ENCODE measurements around the gene MCFD2.

Gene MCFD2

DNA sequence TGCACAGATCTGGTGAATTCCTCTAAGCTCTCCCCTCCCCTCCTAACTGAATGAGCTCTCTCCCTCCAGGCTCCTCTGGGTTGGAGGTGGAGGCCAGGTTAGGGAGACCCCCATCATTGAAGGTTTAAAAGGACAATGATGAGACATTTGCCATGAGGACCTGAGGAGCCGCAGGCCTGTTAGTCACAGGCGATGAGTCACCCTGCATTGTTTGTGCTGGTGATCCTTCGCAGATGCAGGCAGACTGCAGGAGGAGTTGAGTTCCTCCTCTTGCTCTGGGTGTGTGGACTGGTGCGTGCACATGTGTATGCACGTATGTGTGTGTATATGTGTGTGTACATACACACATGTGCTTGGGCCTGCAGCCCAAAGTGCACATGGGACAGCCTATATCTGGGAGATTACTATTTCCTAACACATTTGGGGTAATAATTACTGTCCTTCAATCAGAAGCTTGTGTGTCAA is 42.0 kb downstream of the MCFD2 start:
- no peak for DNase-seq (ENCODE audit: low read depth)

GRCh38 chr2:46872902-46873603 is 42.6 kb downstream of the MCFD2 start:
- no peak for DNase-seq (ENCODE audit: low read depth)

DNA sequence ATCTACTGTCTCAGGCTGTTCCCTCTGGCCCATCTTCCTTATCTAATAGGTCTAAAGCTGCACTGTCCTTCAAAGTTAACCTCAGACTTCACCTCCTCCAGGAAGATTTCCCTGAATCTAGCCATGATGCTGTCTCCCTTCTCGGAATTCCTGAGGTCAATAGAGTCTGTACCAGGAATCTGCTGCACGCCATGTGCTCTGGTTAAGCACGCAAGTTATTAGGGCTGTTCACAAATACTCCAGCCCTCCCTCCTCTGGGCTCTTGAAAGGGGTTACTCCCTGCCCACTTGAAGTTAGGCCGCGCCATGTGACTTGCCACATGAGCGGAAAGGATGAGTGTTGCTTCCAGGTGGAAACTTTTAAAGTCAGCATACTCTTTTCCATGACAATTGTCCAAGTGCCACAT is 43.6 kb downstream of the MCFD2 start:
- no peak for DNase-seq (ENCODE audit: low read depth)

DNA sequence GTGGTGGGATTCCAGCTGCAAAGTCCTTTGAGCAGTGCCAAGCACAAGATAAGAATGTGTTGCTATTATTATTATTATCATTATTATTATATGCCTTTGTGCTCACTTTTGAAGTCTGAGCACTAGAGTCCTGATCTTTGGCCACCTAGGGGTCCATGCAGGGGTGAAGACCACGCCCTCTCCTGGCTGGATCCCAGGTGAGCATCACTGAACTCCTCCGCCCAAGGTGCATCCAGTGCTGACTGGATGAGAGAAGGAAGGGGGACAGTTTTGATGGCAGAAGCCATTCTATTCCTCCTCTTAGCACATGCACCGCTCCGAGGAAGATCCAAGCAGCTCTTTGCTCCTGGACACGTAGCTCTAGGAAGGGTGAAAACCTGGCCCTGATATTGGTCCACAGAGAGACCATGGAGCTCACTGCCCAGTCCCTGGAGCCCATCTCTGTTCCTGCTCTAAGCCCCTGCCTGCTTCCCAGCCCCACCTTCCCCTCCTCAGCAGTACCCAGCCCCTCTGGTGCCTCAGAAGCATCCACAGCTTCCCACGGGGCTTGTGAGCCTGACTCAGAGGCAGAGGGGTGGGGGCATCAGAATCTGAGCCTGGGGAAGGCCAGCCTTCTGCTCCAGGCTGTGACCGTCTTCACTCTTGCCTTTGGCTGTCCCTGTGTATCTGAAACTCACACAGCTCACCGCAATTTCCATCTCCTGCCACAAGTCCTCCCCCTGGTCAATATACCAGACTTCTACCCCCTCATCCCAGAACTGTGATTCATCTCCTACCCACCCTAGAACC is 45.4 kb downstream of the MCFD2 start:
- no peak for DNase-seq (ENCODE audit: low read depth)

DNA sequence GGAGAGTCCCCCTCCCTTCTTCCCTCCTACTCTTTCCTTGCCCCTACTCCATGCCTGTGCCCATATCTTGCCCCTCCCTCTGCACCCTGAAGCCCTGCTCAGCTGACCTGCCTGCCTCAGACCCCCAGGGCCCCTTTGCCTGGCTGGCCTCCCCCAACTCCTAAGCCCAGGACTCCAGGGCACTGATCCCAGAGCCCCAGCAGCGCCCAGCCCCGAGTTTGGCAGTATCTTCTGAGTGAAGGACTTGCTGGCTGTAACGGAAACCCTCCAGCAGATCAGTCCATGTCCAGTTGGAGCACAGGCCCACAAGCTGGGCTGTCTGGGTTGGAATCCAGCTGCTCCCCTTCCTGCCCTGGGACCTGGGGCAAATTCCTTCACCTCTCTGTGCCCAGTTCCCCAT is 46.0 kb downstream of the MCFD2 start:
- no peak for DNase-seq (ENCODE audit: low read depth)

GRCh38 chr2:46866770-46867246 is 48.8 kb downstream of the MCFD2 start:
- no peak for DNase-seq (ENCODE audit: low read depth)

DNA sequence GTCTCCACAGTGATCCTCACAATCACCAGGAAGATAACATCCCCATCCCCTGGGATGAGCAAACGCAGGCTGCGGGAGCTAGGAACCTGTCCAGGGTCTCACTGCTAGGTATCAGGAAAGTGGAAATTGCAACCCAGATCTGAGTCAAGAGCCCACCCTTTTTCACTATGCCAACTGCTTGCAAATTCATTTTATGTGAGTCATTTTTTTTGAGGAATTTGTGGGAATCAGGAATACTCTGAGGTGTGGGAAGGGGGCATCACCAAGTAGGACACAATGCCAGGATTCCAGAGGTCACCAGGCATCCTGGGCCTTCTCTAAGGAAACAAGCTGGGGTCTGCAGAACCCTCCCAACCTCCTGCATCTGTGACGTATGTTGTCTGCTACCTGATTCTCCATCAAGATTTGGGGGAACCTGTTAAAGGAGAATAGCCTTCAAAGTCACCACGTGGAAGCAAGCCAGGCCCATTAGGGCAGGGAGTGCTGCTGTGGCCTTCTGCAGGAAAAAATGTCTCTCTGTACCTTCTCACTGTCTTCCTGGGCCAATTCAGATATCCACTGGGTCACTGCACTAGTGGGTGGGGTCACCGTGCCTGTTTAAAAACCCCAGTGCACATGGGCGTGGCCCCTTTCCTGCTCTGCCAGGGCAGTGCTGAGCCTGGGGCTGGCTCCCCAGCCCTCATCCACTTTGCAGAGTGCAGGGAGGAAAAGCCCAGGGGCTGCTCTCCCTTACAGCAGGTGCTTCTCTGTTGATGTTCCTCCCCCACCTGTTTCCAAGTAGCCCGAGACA is 50.2 kb downstream of the MCFD2 start:
- no peak for DNase-seq (ENCODE audit: low read depth)

GRCh38 chr2:46863882-46864281 is 51.7 kb downstream of the MCFD2 start:
- no peak for DNase-seq (ENCODE audit: low read depth)

DNA sequence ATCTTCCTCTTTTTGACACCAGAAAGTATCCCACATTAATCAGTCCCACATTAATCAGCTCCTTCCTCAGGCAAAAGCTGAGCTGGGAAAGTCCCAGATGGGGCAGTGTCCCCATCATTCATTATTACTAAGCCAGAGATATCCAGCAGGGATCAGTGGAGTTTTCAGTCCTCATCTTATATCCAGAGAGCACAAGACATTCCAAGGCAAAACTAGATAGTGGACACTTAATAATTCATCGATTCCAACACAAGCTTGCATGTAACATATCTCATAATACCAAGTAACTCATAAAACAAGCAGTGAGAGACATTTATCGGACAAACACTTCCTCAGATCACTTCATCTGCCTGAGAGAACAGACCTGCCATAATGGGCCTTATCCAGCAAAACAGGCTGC is 53.1 kb downstream of the MCFD2 start:
- no peak for DNase-seq (ENCODE audit: low read depth)

GRCh38 chr2:46861916-46862315 is 53.7 kb downstream of the MCFD2 start:
- no peak for DNase-seq (ENCODE audit: low read depth)

DNA sequence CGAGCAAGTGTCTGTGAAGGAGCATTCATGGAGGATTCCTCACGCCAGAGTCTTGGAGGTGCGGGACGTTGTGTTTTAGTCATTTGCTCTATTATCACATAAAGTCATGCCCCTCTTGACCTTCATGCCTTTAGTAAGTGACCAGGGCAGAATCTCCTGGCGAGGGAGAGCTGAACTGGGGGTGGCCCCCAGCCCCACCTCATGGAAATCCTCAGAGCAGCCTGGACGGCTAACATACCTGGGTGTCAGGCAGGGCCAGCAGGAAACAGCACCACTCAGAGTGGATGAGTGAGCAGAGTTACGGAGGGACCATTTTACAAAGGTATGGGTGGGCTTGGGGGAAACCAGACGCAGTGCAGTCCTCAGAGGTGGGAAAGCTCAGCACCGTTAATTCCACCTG is 56.1 kb downstream of the MCFD2 start:
- no peak for DNase-seq (ENCODE audit: low read depth)

DNA sequence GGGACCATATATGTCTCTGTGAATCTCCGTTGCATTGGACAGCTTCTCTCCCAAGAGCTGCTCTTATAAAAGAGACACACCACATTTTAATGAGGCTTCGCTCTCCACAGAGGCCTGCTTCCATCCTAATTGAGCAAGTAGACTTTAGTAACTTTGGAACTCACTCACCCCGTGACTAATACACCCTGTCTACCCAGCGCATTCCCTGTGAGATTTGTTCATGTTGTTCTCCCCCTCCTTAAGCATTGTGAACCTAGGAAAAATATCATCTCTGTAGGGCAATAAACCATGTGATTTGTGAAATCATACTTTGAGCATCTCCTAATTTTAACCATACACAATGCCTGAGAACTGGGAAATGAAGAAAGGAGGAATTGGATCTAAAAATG is 56.9 kb downstream of the MCFD2 start:
- no peak for DNase-seq (ENCODE audit: low read depth)

DNA sequence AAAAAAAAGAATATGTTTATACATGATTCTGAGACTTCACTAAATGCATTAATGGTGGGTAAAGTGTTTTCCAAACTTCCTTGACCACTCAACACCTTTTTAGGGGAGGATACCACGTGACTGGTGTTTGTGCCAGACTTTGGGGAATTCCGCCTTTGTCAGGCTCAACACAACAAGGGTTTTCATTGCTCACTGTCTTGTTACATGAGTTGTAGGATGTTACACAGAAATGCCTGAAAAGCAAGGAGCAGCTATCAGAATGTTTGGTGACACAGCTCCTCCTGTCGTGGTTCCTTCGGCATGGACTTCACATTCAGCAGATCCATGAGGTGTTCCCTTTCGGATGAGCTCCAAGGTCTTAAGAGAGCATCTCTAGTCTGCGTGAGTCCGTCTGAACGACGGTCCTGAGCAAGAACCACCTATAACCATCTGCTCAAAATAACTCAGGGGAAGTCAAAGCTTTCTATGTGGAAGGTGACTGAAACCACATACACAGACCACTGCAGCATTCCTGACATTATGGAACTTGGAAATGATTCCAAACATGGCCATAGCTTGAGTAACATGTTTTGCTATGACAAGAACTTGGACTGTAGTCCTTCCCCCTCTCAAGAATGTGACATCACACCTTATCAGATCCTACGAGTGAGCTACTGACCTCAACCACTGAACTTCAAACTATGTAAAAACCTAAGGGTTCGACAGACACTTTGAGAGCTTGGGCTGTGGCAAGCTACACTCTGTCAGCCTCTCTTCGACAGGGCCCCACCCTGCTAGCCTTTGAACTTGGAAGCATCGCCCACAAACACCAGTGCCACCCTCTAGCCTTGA is 57.5 kb downstream of the MCFD2 start:
- no peak for DNase-seq (ENCODE audit: low read depth)

GRCh38 chr2:46856336-46856735 is 59.3 kb downstream of the MCFD2 start:
- DNase-seq (ENCODE audit: low read depth) = no peak

DNA sequence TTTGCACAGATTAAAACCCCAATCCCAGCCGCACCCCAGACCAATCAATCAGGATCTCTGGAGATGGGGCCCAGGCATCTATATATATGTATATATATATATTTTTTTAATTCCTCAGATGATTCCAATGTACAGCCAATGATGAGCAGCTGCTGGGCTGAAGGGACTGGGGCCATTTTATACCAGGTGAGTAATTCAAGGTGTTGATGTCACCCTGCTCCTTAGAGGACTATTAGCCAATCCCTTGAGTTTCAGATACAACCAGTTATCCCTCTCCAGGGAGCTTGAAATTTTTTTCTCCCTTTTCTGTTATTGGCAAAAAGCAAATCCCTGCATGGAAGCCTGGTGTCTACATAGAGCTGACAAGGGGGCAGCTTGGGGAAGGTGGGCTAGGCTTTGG is 59.8 kb downstream of the MCFD2 start:
- no peak for DNase-seq (ENCODE audit: low read depth)

GRCh38 chr2:46854260-46854659 is 61.3 kb downstream of the MCFD2 start:
- DNase-seq (ENCODE audit: low read depth) = no peak

DNA sequence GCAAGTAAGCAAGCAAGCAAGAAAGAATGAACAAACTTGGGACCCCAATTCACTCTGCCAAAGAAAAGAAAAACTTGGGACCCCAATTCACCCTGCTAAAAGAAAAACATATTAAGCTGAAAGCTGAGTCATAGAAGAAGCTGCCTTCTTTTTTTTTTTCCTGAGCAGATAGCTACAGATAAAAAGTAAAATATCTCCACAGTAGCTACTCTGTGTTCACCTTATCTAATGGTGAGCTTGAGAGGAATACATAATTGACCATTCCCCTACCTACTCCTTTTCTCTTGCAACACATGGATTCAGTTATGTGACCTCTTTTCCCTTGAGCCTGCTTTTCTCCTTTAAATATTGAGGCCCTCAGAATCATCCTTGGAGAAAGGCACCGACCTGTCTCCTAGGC is 63.0 kb downstream of the MCFD2 start:
- DNase-seq (ENCODE audit: low read depth) = no peak

- DNase-seq (ENCODE audit: low read depth) = no peak
These were observed 63.5 kb downstream of the MCFD2 start for GRCh38 chr2:46852124-46852523.

Data from activated T-helper 1 cell treated with Interleukin-2 at 50 U/mL for 16 hours (primary cell).